Measurements from ENCODE around the gene TYR.
"Not testable (repeated sequence)": the region's sequence is repeated elsewhere in the genome, so short reads cannot be mapped to it uniquely, and the experiment has no call there.

The TYR gene

DNA sequence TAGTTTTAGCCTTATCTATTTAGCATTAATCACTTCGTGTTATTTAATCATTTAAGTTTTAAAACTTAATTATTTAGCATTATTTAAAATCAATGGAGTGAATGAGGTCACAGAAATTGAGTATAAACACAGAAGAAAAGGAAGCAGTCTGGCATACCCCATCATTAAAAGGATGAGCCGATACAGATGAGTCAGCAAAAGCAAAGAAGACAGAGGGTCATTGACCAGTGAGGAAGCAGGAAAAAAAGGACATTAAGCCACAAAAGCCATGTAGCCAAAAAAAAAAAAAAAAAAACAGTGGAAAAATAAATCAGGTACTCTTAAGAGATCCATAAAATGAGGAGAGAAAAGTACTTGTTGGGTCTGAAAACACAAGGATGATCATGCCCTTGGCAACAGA, 71.5 kb downstream of the TYR start:
- no peak for TF ChIP-seq POLR2AphosphoS5 (IDR thresholded peaks at IDR 0.05; ENCODE audit: low read depth, low read length)
- no peak for DNase-seq (ENCODE audit: insufficient read length, low spot score)
- no peak for FAIRE-seq

DNA sequence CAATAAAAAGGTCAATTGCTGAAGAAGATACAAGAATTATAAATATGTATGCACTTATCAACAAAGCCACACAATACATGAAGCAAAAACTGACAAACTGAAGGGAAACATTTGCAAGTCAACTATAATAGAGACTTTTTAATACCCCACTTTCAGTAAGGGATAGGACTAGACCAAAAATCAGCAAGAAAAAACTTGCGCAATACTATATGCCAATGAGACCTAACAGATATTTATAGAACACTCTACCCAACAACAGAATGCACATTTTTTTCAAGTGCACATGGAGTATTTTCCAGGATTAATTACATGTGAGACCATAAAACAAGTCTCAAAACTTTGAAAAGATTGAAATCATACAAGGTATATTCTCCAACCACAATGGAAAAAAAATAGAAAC, 83.8 kb downstream of the TYR start:
- not testable (repeated sequence) for FAIRE-seq; DNase-seq (ENCODE audit: insufficient read length, low spot score)

DNA sequence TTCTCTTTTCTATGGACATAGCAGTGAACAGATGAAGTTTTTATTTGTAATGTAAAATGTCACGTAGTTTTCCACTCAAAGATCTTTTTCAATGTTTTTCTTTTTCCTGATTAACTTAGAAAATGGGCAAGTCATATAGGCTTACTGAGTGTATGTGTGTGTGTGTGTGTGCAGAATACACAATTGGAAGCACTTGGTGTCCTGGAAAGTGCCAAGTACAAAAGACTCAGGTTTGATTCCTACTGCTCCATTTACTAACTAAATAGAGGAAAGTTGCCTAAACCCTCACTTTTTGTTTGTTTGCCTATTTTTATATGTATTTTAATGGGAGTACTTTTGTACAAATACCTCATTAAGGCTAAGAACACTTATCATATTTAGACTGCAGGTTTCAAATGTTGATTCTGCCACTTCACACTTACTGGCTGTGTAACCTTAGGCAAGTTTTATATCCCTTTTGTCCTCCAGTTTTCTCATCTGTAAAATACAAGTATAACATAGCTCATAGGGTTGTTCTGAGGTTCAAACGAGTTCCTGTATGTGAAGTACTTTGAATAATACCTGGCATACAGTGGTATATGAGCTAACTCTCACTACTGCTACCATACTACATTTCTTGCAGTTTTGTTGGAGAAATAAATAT, 90.1 kb downstream of the TYR start:
- TF ChIP-seq SPI1 (IDR thresholded peaks at IDR 0.05; ENCODE audit: low read depth, low read length) (no peak), TAF1 (IDR thresholded peaks at IDR 0.05; ENCODE audit: low read depth, low read length) (no peak), POLR2AphosphoS5 (IDR thresholded peaks at IDR 0.05; ENCODE audit: low read depth, low read length) (no peak), POU2F2 (IDR thresholded peaks at IDR 0.05; ENCODE audit: low read depth, low read length) (no peak), PAX5 (IDR thresholded peaks at IDR 0.05; ENCODE audit: insufficient read depth, low read length, severe bottlenecking) (no peak), POLR2A (IDR thresholded peaks at IDR 0.05; ENCODE audit: low read depth, low read length) (no peak)
- FAIRE-seq = no peak
- no peak for DNase-seq (ENCODE audit: insufficient read length, low spot score)

DNA sequence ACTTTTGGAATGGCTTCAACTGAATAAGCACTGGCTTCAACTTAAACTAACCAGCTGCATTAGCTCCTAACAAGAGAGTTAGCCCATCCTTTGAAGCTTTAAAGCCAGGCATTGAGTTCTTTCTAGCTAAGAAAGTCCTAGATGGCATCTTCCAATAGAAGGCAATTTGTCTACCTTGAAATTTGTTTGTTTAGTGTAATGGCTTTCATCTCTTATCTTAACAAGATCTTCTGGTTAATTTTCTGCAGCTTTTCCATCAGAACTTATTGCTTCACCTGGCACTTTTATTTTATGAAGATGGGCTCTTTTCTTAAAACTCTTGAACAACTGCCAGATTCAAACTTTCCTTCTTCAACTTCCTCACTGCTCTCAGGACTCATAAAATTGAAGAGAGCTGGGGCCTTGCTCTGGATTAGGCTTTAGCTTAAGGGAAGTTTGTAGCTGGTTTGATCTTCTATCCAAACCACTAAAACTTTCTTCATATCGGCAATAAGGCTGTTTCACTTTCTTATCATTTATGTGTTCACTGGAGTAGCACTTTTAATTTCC, 94.9 kb downstream of the TYR start:
- not testable (repeated sequence) for FAIRE-seq; DNase-seq (ENCODE audit: insufficient read length, low spot score)

DNA sequence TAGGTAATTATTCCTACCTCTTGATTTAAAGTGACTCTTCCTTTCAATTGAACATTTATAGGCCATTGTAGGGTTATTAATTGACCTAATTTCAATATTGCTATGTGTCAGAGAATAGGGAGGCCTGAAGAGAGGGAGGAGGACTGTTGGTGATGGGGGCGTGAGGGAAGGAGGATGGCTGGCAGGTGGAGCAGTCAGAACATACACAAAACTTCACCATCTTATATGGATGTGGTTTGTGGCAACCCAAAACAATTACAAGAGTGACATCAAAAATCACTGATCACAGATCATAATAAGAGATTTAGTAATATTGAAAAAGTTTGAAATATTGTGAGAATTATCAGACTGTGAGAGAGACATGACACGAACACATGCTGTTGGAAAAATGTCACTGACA, 95.5 kb downstream of the TYR start:
- FAIRE-seq; DNase-seq (ENCODE audit: insufficient read length, low spot score): not testable (repeated sequence)

DNA sequence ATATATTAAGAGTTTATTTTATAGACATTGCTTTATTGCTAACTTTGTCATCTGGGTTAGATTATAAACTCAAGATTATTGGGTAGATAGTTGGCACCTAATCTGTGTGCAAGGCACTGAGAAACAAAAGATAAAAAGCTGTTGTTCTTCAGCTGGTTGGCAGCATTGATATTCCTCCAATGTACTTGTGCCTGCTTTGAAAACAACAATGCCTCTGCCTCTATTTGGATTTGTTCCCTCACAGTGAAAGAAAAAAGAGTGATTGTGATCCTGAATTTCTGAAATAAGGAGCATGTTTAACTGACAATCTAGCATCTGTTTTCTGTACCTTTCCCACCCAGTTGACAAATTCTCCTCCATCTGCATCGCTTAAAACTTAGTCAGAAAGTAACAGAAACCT, 98.3 kb downstream of the TYR start:
- no peak for TF ChIP-seq PAX5 (IDR thresholded peaks at IDR 0.05; ENCODE audit: insufficient read depth, low read length, severe bottlenecking)
- TF ChIP-seq POLR2A (IDR thresholded peaks at IDR 0.05; ENCODE audit: low read depth, low read length) = no peak
- TF ChIP-seq POLR2AphosphoS5 (IDR thresholded peaks at IDR 0.05; ENCODE audit: low read depth, low read length) = no peak
- TF ChIP-seq SPI1 (IDR thresholded peaks at IDR 0.05; ENCODE audit: low read depth, low read length) = no peak
- TF ChIP-seq TAF1 (IDR thresholded peaks at IDR 0.05; ENCODE audit: low read depth, low read length) = no peak
- no peak for TF ChIP-seq POU2F2 (IDR thresholded peaks at IDR 0.05; ENCODE audit: low read depth, low read length)
- FAIRE-seq (no peak), DNase-seq (ENCODE audit: insufficient read length, low spot score) (no peak)

DNA sequence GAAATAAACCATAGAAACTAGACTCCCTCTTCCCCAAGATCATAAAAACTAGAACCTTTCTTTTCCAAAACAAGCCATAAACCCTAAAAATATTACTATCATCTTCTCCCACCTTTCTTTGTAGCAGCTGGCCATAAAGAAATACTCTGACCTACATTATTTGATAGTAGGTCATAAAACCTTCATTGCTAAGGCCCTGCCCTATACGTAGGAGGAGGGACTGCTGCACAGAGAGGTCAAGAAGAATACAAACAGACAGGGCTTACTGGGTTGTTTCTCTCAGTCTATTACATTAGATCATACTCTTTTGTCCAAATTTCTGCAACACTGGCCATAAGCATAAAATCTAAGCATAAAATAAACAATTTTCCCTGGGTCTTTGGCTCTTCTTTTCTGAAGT, 101.5 kb downstream of the TYR start:
- DNase-seq (ENCODE audit: insufficient read length, low spot score) = no peak
- no peak for FAIRE-seq
- TF ChIP-seq POLR2AphosphoS5 (IDR thresholded peaks at IDR 0.05; ENCODE audit: low read depth, low read length) (no peak), SPI1 (IDR thresholded peaks at IDR 0.05; ENCODE audit: low read depth, low read length) (no peak), PAX5 (IDR thresholded peaks at IDR 0.05; ENCODE audit: insufficient read depth, low read length, severe bottlenecking) (no peak), TAF1 (IDR thresholded peaks at IDR 0.05; ENCODE audit: low read depth, low read length) (no peak), POLR2A (IDR thresholded peaks at IDR 0.05; ENCODE audit: low read depth, low read length) (no peak), POU2F2 (IDR thresholded peaks at IDR 0.05; ENCODE audit: low read depth, low read length) (no peak)

DNA sequence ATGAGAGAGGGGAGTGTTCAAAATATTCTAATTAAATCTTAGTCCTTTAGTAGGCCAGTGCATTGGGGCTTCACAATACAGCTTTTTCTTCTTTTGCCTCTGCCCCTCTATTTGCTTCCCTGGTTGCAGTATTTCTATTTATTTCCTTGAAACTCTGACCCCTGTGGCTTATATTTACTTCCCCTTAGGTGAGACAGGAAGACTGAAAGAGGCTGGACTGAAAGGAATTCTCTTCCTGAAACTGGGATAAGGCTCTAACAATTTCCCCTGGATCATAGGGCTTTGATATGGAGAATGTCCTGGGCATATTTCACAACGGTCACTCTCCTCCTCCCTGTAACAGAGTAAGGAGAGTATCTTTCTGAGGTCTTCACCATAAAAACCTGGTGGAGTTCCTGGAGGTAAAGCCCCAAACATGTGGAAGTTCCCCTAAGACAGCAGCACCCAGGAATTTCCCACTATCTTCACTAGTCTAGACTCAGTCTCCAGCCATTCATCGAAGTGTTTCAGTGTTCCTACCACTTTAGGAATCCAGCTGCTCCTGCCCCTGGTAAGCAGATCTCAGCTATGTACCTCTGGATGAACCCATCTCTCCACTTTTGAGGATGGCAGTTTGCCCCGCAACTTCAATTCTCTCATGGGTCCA, 103.5 kb downstream of the TYR start:
- not testable (repeated sequence) for DNase-seq (ENCODE audit: insufficient read length, low spot score); FAIRE-seq

DNA sequence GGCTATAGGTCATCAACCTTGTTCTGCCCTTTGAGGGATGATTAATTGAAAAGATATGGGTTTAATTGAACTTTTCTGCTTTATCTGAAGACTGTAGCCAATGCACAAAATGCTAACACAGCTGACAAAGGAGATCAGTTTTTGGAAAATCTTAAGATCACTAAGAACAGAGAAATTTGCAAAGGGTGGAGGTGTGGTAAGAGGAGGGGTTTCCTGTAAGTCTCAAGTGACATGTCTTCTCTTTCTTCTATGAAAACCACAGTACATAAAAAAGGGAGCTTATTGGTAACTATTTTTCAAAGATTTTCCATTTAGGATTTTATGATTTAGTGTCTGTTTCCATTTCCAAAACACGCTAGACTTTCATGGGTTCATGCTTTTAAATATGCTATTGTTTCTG, 108.9 kb downstream of the TYR start:
- not testable (repeated sequence) for FAIRE-seq; DNase-seq (ENCODE audit: insufficient read length, low spot score)

DNA sequence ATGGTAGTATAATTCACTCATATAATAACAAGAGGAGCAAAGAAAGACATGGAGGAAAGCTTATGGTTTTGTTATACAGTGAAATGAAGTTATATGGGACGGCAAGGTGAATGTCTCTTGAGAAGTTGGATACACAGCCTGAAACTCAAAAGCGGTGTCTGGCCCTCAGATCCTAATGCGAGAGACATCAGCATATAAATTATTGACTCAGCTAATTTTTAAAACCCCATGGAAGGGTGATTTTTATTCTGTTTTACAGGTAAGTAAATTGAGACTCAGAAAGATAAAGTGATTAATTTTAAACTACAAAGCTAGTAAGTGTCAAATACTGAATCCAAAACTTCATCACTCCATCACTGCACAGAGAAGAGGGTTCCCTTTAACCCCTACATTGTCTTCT, 110.3 kb downstream of the TYR start:
- FAIRE-seq; DNase-seq (ENCODE audit: insufficient read length, low spot score): not testable (repeated sequence)

DNA sequence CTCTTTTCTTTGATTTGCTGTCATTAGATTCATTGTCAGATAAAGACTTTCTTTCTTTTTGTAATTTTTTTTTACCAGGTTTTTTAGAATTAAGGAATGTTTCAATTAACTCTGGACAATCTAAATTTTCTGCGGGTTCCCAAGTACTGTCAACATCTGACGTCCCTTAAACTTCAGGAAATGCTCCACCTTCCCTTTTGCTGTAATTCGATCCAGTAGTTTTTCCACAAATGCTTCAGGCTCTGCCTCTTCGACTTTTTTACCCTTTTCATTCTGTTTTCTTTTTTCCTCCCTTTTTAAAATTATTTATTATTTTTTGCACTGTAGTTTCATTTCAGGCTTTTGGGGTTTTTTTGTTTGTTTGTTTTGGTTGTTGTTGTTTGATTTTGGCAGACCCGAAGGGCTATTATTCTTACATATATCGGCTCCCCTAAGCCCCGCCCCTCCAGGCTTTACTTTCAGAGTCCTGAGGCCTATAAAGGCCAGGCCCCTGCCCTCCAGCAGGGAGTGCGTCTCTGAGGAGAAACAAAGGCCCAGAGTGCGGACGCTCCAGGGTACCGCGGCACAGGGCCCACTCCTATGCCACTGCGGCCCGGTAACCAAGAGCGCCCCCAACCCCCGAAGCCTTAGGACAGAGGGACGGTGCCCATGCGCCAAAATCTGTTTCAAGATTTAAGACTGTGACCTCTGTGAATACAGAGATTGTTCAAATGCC, 116.4 kb downstream of the TYR start:
- TF ChIP-seq POLR2AphosphoS5 (IDR thresholded peaks at IDR 0.05; ENCODE audit: low read depth, low read length) = no peak
- no peak for TF ChIP-seq POLR2A (IDR thresholded peaks at IDR 0.05; ENCODE audit: low read depth, low read length)
- no peak for TF ChIP-seq TAF1 (IDR thresholded peaks at IDR 0.05; ENCODE audit: low read depth, low read length)
- TF ChIP-seq PAX5 (IDR thresholded peaks at IDR 0.05; ENCODE audit: insufficient read depth, low read length, severe bottlenecking) = no peak
- no peak for TF ChIP-seq SPI1 (IDR thresholded peaks at IDR 0.05; ENCODE audit: low read depth, low read length)
- TF ChIP-seq POU2F2 (IDR thresholded peaks at IDR 0.05; ENCODE audit: low read depth, low read length) = no peak
- no peak for DNase-seq (ENCODE audit: insufficient read length, low spot score)
- FAIRE-seq = no peak

DNA sequence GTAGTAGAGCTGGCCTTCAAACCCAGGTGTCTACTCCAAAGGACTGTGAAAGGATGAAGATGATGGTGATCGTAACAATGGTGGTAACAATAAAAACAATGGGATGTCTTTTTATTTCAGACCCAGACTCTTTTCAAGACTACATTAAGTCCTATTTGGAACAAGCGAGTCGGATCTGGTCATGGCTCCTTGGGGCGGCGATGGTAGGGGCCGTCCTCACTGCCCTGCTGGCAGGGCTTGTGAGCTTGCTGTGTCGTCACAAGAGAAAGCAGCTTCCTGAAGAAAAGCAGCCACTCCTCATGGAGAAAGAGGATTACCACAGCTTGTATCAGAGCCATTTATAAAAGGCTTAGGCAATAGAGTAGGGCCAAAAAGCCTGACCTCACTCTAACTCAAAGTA, 117.3 kb downstream of the TYR start:
- not testable (repeated sequence) for DNase-seq (ENCODE audit: insufficient read length, low spot score); FAIRE-seq

DNA sequence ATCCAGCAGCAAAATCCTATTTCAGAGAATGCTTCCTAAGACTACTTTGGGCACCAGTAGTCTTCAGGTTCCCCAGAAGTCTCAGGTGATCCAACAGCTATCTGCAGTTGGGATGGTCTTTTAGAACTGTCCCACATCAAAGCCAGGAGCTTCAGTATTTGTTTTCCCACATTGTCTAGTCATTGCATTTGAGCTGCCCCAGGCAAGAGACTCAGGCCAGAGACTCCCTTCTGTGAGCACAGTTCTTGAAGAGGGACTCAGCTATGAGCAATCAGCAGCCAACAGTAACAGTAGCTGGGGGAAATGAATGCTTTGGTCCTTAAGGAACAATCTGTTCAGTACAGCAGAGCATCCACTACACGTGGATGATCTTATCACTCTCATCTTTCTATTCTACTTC, 125.4 kb downstream of the TYR start:
- FAIRE-seq; DNase-seq (ENCODE audit: insufficient read length, low spot score): not testable (repeated sequence)

DNA sequence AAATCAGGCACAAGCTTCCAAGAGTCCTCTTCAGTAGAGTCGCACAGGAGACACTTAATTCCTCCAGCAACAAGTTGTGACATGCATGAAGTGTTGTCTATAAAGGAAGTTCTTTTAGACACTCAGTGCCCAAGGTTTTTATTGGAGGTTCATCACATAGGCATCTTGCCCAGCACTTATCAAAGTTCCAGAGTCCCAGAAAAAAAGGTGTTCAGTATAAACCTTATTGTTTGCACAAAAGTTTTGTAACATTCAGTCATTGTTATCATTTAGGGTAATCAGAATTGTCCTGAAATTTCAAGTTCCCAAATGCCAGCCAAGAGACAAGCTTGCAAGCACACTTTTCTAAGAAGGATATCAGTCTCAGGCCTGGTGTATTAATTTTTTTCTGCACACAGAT, 130.6 kb downstream of the TYR start:
- not testable (repeated sequence) for DNase-seq (ENCODE audit: insufficient read length, low spot score); FAIRE-seq

DNA sequence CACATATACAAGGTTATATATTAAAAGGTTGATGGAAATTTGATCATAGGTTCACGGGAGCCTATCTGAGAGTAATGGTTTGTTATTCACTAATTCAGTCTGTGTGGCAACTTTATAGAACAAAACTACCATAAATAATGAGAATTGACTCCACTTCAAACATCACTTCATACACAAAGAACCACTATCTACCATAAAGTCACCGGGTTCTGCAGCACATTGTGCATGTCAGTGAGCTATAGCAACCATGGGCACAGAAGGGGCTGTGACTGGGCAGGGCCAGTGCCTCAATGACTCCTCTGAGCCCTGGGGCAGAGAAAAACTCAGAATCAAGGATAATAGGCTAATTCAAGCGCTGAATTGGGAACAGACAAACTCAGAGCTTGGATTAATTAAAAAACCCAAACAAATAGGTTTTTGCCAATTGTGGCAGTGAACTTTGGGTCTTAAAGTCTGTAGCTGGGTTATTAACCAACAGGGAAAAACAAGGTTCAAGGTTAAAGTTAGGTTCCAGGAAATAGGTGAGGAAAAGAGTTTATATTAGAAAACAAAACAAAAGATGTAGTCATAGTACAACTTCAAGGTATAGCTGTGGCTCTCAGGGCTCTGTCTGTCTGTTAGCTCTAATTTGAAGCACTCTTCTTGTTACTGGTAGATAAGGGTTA, 131.8 kb downstream of the TYR start:
- DNase-seq (ENCODE audit: insufficient read length, low spot score); FAIRE-seq: not testable (repeated sequence)

DNA sequence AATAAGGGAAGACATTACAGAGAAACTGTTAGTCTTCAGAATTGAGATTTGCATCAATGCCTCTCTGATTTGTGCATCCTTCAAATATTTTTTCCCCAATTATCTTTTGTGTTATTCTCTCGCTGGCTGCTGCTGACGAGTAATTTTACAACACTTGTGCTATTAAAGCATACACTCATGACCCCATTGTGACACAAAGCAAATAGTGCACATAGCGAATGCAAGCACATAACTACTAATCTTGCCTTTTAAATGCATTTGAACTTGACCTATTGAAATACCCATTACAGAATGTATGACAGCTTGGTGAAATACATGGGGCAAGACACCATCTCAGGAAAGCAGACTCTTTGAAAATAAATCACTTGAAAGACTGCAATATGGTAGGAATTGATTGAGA, 132.9 kb downstream of the TYR start:
- FAIRE-seq; DNase-seq (ENCODE audit: insufficient read length, low spot score): not testable (repeated sequence)
